VCaP (cell line): ENCODE measurements around the gene GSC2.

Experiments
- H3K27ac ChIP-seq: fragments of 450-650 bp; 2 replicates; pipeline ENCODE4 v1.5.1; 2017
- CTCF ChIP-seq: fragments of 450-650 bp; conservative IDR thresholded peaks from 2 replicates; pipeline ENCODE4 v1.5.1; 2017; ENCODE audit warnings: mild to moderate bottlenecking, moderate library complexity

GSC2 gene

GRCh38 chr22:19139001-19139356, 11.1 kb downstream of the GSC2 start:
- no peak for TF ChIP-seq CTCF
- no peak overlapping the region for H3K27ac ChIP-seq

- no peak overlapping the region for H3K27ac ChIP-seq
- TF ChIP-seq CTCF: no peak
Observed at GRCh38 chr22:19138217-19139000, 11.7 kb downstream of the GSC2 start.

- H3K27ac ChIP-seq: no peak overlapping the region
- TF ChIP-seq CTCF: no peak
Observed at GRCh38 chr22:19137384-19138216, 12.5 kb downstream of the GSC2 start.

GRCh38 chr22:19136915-19137314, 13.2 kb downstream of the GSC2 start:
- no peak for TF ChIP-seq CTCF
- no peak overlapping the region for H3K27ac ChIP-seq

GRCh38 chr22:19134874-19135273, 15.2 kb downstream of the GSC2 start:
- H3K27ac ChIP-seq: no peak overlapping the region
- TF ChIP-seq CTCF: no peak

GRCh38 chr22:19134176-19134831, 15.8 kb downstream of the GSC2 start:
- no peak overlapping the region for H3K27ac ChIP-seq
- TF ChIP-seq CTCF: no peak

- no peak overlapping the region for H3K27ac ChIP-seq
- no peak for TF ChIP-seq CTCF
Observed at GRCh38 chr22:19133561-19133960, 16.5 kb downstream of the GSC2 start.
